Panc1 (cell line): ENCODE measurements around the gene ERMARD. TPM values are rescaled to one million over a fixed set of nuclear protein-coding genes. Genes with fewer than 3 reads are reported as not detected.

Source experiments
- ATAC-seq: fragments of 200-7000 bp; cut with Tn5 transposase; 2 replicates; pipeline ENCODE4 v1.9.1; 2020; ENCODE audit warnings: mild to moderate bottlenecking, moderate library complexity
- BruUV-seq: library from RNA; stranded (reverse); fragments of 400-500 nt; replicated peaks from 2 replicates; lab custom pipeline; 2021; lab: Mats Ljungman, UMichigan
- CTCF ChIA-PET: fragments of 300-600 bp; sonication (Branson Sonifier 250); formaldehyde crosslinking; loops from one replicate; lab custom pipeline; 2022; ENCODE audit warnings: antibody characterized with exemption; lab: Charles Lee
- POLR2A ChIA-PET: fragments of 300-600 bp; sonication (Branson Sonifier 250); formaldehyde crosslinking; loops from one replicate; lab custom pipeline; 2022; ENCODE audit warnings: antibody characterized with exemption; lab: Charles Lee
- DNase-seq: peaks from one replicate; pipeline ENCODE4 v3.0.0-alpha.2; 2010; ENCODE audit warnings: low read depth, low spot score
- H3K27ac ChIP-seq: 2 replicates; pipeline ENCODE4 v1.5.1; 2011; ENCODE audit warnings: mild to moderate bottlenecking, low read length, inconsistent platforms
- H3K27me3 ChIP-seq: fragments of 200-500 bp; sonication (Bioruptor generic); 2 replicates; pipeline ENCODE4 v1.6.0; 2014; ENCODE audit warnings: low read length, inconsistent platforms; ENCODE audit not compliant: control insufficient read depth, insufficient read depth
- H3K36me3 ChIP-seq: fragments of 200-500 bp; sonication (Bioruptor generic); 2 replicates; pipeline ENCODE4 v1.5.1; 2014; ENCODE audit warnings: inconsistent platforms, mild to moderate bottlenecking, low read length, moderate library complexity; ENCODE audit not compliant: control insufficient read depth, insufficient read depth
- H3K4me1 ChIP-seq: 2 replicates; pipeline ENCODE4 v1.5.1; 2011; ENCODE audit warnings: inconsistent platforms, mild to moderate bottlenecking, low read length, moderate library complexity; ENCODE audit not compliant: control insufficient read depth, insufficient read depth
- H3K4me3 ChIP-seq, 2 experiments: 2 replicates each; pipeline ENCODE4 v1.5.1; 2011 to 2012; ENCODE audit warnings: low read depth in 2 of 2, low read length in 2 of 2, mild to moderate bottlenecking in 2 of 2, inconsistent platforms in 1 of 2, moderate library complexity in 1 of 2
- H3K9me3 ChIP-seq: fragments of 200-500 bp; sonication (Bioruptor generic); 2 replicates; pipeline ENCODE4 v1.5.1; 2014; ENCODE audit warnings: low read depth, mild to moderate bottlenecking, inconsistent platforms, low read length, moderate library complexity; ENCODE audit not compliant: control insufficient read depth, insufficient read depth
- POLR2AphosphoS5 ChIP-seq: IDR thresholded peaks from 2 replicates; pipeline ENCODE4 v1.6.1; 2012; ENCODE audit warnings: mild to moderate bottlenecking, low read depth, low read length, moderate library complexity
- SIN3A ChIP-seq: IDR thresholded peaks from 2 replicates; pipeline ENCODE4 v1.6.1; 2012; ENCODE audit warnings: low read depth, mild to moderate bottlenecking, low read length, moderate library complexity, borderline replicate concordance; ENCODE audit not compliant: insufficient read depth
- TCF7L2 ChIP-seq: IDR thresholded peaks from 2 replicates; pipeline ENCODE4 v1.6.1; 2011; ENCODE audit warnings: mild to moderate bottlenecking, low read depth, low read length, inconsistent platforms
- in situ Hi-C: cut with HindIII; loops from 2 replicates; pipeline ENCODE4 v1.10.0; 2016; ENCODE audit warnings: low sequenced_read_pairs, low pct_unique_long_range_greater_than_20kb
- intact Hi-C: fragments of 100-400 bp; cut with micrococcal nuclease; formaldehyde crosslinking; loops from one replicate; pipeline ENCODE4 v1.10.0; 2022; ENCODE audit not compliant: unreplicated experiment
- total RNA-seq: library from RNA; stranded (reverse); gene quantifications from one replicate; pipeline ENCODE4 v1.2.1, GENCODE V29; 2021; ENCODE audit not compliant: unreplicated experiment
- TF ChIP-seq, protein P1 (sequence below), 2 experiments: IDR thresholded peaks; 2 replicates each; pipeline ENCODE4 v1.6.1; 2011 to 2012; ENCODE audit warnings: low read depth in 2 of 2, control low read depth in 1 of 2, low read length in 1 of 2, mild to moderate bottlenecking in 1 of 2, moderate library complexity in 1 of 2; ENCODE audit not compliant: insufficient read depth in 1 of 2
- TF ChIP-seq, protein P2 (sequence below): fragments of 450-650 bp; IDR thresholded peaks from 2 replicates; pipeline ENCODE4 v1.5.1; 2017; ENCODE audit warnings: mild to moderate bottlenecking

ERMARD gene
- total RNA-seq, 1 experiment from 2014 or later: 38.5 TPM

GRCh38 chr6:169801396-169802160 lies 50.2 kb downstream of the ERMARD start:
- in situ Hi-C loops: no loop called here
- Histone ChIP-seq H3K27ac (peak overlapping the region; percentile 51), H3K36me3 (no peaks in the 10 kb centered on the region), H3K4me1 (peaks cover 33% of the 10 kb centered on the region), H3K9me3 (no peaks in the 10 kb centered on the region), H3K4me3 (no peak overlapping the region), H3K27me3 (peaks cover 2% of the 10 kb centered on the region)
- DNase-seq (no peak), ATAC-seq (peak; percentile 5; the same call in 1 of the 2 replicates)
- ChIA-PET POLR2A (interaction anchor here (0.5 kb wide), 1 partner anchor 557 kb away, joined by 5 read pairs; no protein-coding TSS in a partner anchor), CTCF (interaction anchor here (0.8 kb wide), 1 partner anchor 30 kb away, joined by 3 read pairs; no protein-coding TSS in a partner anchor)
- intact Hi-C loops: no loop called here
- BruUV-seq: no TSS peak
- no peak for TF ChIP-seq SIN3A
- TF ChIP-seq POLR2AphosphoS5: no peak
- TF ChIP-seq TCF7L2: no peak
- TF ChIP-seq, protein P1, sequence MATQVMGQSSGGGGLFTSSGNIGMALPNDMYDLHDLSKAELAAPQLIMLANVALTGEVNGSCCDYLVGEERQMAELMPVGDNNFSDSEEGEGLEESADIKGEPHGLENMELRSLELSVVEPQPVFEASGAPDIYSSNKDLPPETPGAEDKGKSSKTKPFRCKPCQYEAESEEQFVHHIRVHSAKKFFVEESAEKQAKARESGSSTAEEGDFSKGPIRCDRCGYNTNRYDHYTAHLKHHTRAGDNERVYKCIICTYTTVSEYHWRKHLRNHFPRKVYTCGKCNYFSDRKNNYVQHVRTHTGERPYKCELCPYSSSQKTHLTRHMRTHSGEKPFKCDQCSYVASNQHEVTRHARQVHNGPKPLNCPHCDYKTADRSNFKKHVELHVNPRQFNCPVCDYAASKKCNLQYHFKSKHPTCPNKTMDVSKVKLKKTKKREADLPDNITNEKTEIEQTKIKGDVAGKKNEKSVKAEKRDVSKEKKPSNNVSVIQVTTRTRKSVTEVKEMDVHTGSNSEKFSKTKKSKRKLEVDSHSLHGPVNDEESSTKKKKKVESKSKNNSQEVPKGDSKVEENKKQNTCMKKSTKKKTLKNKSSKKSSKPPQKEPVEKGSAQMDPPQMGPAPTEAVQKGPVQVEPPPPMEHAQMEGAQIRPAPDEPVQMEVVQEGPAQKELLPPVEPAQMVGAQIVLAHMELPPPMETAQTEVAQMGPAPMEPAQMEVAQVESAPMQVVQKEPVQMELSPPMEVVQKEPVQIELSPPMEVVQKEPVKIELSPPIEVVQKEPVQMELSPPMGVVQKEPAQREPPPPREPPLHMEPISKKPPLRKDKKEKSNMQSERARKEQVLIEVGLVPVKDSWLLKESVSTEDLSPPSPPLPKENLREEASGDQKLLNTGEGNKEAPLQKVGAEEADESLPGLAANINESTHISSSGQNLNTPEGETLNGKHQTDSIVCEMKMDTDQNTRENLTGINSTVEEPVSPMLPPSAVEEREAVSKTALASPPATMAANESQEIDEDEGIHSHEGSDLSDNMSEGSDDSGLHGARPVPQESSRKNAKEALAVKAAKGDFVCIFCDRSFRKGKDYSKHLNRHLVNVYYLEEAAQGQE (IDR thresholded peaks at IDR 0.05; ENCODE audit: insufficient read depth in 1 of 2, low read depth in 2 of 2, low read length in 1 of 2): no peak

- DNase-seq: no peak
- Histone ChIP-seq H3K27me3 (no peaks in the 10 kb centered on the region; the same call in none of the 2 replicates), H3K27ac (0 out of 2 replicates have a peak overlapping the region, but pooled peaks have one; percentile 20), H3K36me3 (no peaks in the 10 kb centered on the region), H3K9me3 (no peaks in the 10 kb centered on the region), H3K4me1 (peaks cover 33% of the 10 kb centered on the region), H3K4me3 (no peak overlapping the region)
- ChIA-PET CTCF (interaction anchor here (0.7 to 4.2 kb wide), 3 partner anchors 10 to 727 kb away, joined by 3 to 27 read pairs (median 5); no protein-coding TSS in a partner anchor), POLR2A (interaction anchor here (0.7 kb wide), 1 partner anchor 385 kb away, joined by 11 read pairs; no protein-coding TSS in a partner anchor)
- in situ Hi-C loops (no loop called here), intact Hi-C loops (no loop called here)
- ATAC-seq: no peak
- no TSS peak for BruUV-seq
- TF ChIP-seq SIN3A (no peak), POLR2AphosphoS5 (no peak), TCF7L2 (no peak)
- TF ChIP-seq, protein P1 (IDR thresholded peaks at IDR 0.05; ENCODE audit: insufficient read depth in 1 of 2, low read depth in 2 of 2, low read length in 1 of 2): no peak
- TF ChIP-seq, protein P2, sequence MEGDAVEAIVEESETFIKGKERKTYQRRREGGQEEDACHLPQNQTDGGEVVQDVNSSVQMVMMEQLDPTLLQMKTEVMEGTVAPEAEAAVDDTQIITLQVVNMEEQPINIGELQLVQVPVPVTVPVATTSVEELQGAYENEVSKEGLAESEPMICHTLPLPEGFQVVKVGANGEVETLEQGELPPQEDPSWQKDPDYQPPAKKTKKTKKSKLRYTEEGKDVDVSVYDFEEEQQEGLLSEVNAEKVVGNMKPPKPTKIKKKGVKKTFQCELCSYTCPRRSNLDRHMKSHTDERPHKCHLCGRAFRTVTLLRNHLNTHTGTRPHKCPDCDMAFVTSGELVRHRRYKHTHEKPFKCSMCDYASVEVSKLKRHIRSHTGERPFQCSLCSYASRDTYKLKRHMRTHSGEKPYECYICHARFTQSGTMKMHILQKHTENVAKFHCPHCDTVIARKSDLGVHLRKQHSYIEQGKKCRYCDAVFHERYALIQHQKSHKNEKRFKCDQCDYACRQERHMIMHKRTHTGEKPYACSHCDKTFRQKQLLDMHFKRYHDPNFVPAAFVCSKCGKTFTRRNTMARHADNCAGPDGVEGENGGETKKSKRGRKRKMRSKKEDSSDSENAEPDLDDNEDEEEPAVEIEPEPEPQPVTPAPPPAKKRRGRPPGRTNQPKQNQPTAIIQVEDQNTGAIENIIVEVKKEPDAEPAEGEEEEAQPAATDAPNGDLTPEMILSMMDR: no peak
These were observed 51.4 kb downstream of the ERMARD start for GRCh38 chr6:169802790-169803189.
